RWPE1 (cell line): ENCODE measurements around the gene TANC1.

Experiments
- CTCF ChIA-PET: fragments of 350-600 bp; sonication (Branson Sonifier 250); formaldehyde crosslinking; extraction: SDS; loops from one replicate; lab custom pipeline; 2021; lab: Yijun Ruan, JAX
- POLR2A ChIA-PET: fragments of 400-600 bp; formaldehyde crosslinking; extraction: SDS; loops from one replicate; lab custom pipeline; 2020; ENCODE audit warnings: antibody characterized with exemption; ENCODE audit not compliant: low non-redundant PET; lab: Yijun Ruan, JAX
- DNase-seq: peaks from one replicate; pipeline ENCODE4 v3.0.0; 2012; ENCODE audit warnings: low spot score
- H3K27ac ChIP-seq: fragments of 450-650 bp; 2 replicates; pipeline ENCODE4 v1.5.1; 2017
- CTCF ChIP-seq: fragments of 450-650 bp; conservative IDR thresholded peaks from 2 replicates; pipeline ENCODE4 v1.5.1; 2017; ENCODE audit warnings: low read depth, mild to moderate bottlenecking

Gene TANC1

GRCh38 chr2:159118859-159119500 lies 150.5 kb downstream of the TANC1 start:
- TF ChIP-seq CTCF = no peak; the same call in 1 of the 2 replicates
- ChIA-PET CTCF (interaction anchor here (0.5 to 1.0 kb wide), 10 partner anchors 8 to 1272 kb away, joined by 3 to 11 read pairs (median 3); no protein-coding TSS in a partner anchor), POLR2A (no interaction called here)
- no peak overlapping the region for H3K27ac ChIP-seq
- no peak for DNase-seq

- ChIA-PET POLR2A (no interaction called here), CTCF (interaction anchor here (0.5 to 0.9 kb wide), 2 partner anchors 219 to 1271 kb away, joined by 3 to 5 read pairs; no protein-coding TSS in a partner anchor)
- peak overlapping the region; percentile 14; the same call in 1 of the 2 replicates for H3K27ac ChIP-seq
- TF ChIP-seq CTCF = no peak
- DNase-seq = no peak
Measured at GRCh38 chr2:159119652-159120257, 151.3 kb downstream of the TANC1 start.

GRCh38 chr2:159123786-159124185 lies 155.3 kb downstream of the TANC1 start:
- ChIA-PET POLR2A (no interaction called here), CTCF (interaction anchor here (0.5 to 0.7 kb wide), 3 partner anchors 14 to 98 kb away, joined by 3 to 4 read pairs (median 4); no protein-coding TSS in a partner anchor)
- no peak for TF ChIP-seq CTCF
- DNase-seq = no peak
- peak overlapping the region; percentile 97 for H3K27ac ChIP-seq

GRCh38 chr2:159124441-159124911 lies 156.0 kb downstream of the TANC1 start:
- no peak for TF ChIP-seq CTCF
- H3K27ac ChIP-seq = peak overlapping the region; percentile 97
- peak; percentile 86 for DNase-seq
- CTCF ChIA-PET = interaction anchor here (0.6 to 0.7 kb wide), 4 partner anchors 12 to 1427 kb away, joined by 3 to 5 read pairs (median 4); no protein-coding TSS in a partner anchor
- POLR2A ChIA-PET = no interaction called here

GRCh38 chr2:159124931-159125467 lies 156.6 kb downstream of the TANC1 start:
- POLR2A ChIA-PET = no interaction called here
- no peak for DNase-seq
- H3K27ac ChIP-seq = peak overlapping the region; percentile 97
- CTCF ChIA-PET = interaction anchor here (0.7 kb wide), 1 partner anchor 1427 kb away, joined by 3 read pairs; no protein-coding TSS in a partner anchor
- no peak for TF ChIP-seq CTCF

GRCh38 chr2:159125858-159126257 lies 157.4 kb downstream of the TANC1 start:
- DNase-seq = no peak
- TF ChIP-seq CTCF = no peak
- CTCF ChIA-PET = interaction anchor here (1.1 kb wide), 1 partner anchor 50 kb away, joined by 4 read pairs; no protein-coding TSS in a partner anchor
- POLR2A ChIA-PET = no interaction called here
- H3K27ac ChIP-seq = peak overlapping the region; percentile 97
